NCI-H1417 treated with DMSO at 0.1 percent for 48 hours (cell line): Measurements from ENCODE around the gene TULP4.
"Not testable (repeated sequence)": the region's sequence is repeated elsewhere in the genome, so short reads cannot be mapped to it uniquely, and the experiment has no call there.

Experiments used
- DNase-seq: peaks from one replicate; lab custom pipeline; 2025; lab: John Stamatoyannopoulos, UW

The TULP4 gene

GRCh38 chr6:158391276-158391675, 79.0 kb downstream of the TULP4 start:
- DNase-seq: no peak

- not testable (repeated sequence) for DNase-seq
Measured at GRCh38 chr6:158391977-158392376, 79.7 kb downstream of the TULP4 start.

GRCh38 chr6:158396136-158396535, 83.9 kb downstream of the TULP4 start:
- DNase-seq: no peak

GRCh38 chr6:158397578-158397977, 85.3 kb downstream of the TULP4 start:
- no peak for DNase-seq

GRCh38 chr6:158398252-158399024, 86.2 kb downstream of the TULP4 start:
- no peak for DNase-seq

GRCh38 chr6:158399040-158399700, 86.9 kb downstream of the TULP4 start:
- DNase-seq: no peak

- DNase-seq: no peak
Measured at GRCh38 chr6:158402184-158402583, 89.9 kb downstream of the TULP4 start.

- not testable (repeated sequence) for DNase-seq
Measured at GRCh38 chr6:158405321-158405831, 93.1 kb downstream of the TULP4 start.

- no peak for DNase-seq
Measured at GRCh38 chr6:158405933-158406332, 93.7 kb downstream of the TULP4 start.

- no peak for DNase-seq
Measured at GRCh38 chr6:158406736-158407135, 94.5 kb downstream of the TULP4 start.

GRCh38 chr6:158408013-158408412, 95.7 kb downstream of the TULP4 start:
- DNase-seq: no peak

GRCh38 chr6:158408552-158409130, 96.4 kb downstream of the TULP4 start:
- DNase-seq: no peak

- DNase-seq: no peak
Measured at GRCh38 chr6:158409451-158409850, 97.2 kb downstream of the TULP4 start.

GRCh38 chr6:158410784-158411183, 98.5 kb downstream of the TULP4 start:
- DNase-seq: no peak

- no peak for DNase-seq
Measured at GRCh38 chr6:158411998-158412397, 99.7 kb downstream of the TULP4 start.

- no peak for DNase-seq
Measured at GRCh38 chr6:158413028-158413427, 100.8 kb downstream of the TULP4 start.

GRCh38 chr6:158413814-158414565, 101.7 kb downstream of the TULP4 start:
- no peak for DNase-seq

GRCh38 chr6:158414851-158415262, 102.6 kb downstream of the TULP4 start:
- DNase-seq: no peak

GRCh38 chr6:158415666-158416065, 103.4 kb downstream of the TULP4 start:
- no peak for DNase-seq

- no peak for DNase-seq
Measured at GRCh38 chr6:158416883-158417759, 104.9 kb downstream of the TULP4 start.

GRCh38 chr6:158417760-158418098, 105.5 kb downstream of the TULP4 start:
- DNase-seq: no peak
